Stimulated activated CD4-positive, alpha-beta T cell treated with anti-CD3 and anti-CD28 coated beads, TNF-alpha, amount 100 ng/mL, for 48 hours (primary cell): ENCODE results near the gene SLC9A6.
"Not testable (repeated sequence)": the region's sequence is repeated elsewhere in the genome, so short reads cannot be mapped to it uniquely, and the experiment has no call there.

Experiments used
- DNase-seq, 3 donors: peaks; one replicate each; pipeline ENCODE4 v3.0.0-alpha.2; 2020; ENCODE audit warnings: low read depth in 3 of 3

Gene SLC9A6

GRCh38 chrX:136029766-136030165, 44.5 kb downstream of the SLC9A6 start:
- DNase-seq = no peak

GRCh38 chrX:136030303-136031191, 45.3 kb downstream of the SLC9A6 start:
- DNase-seq = no peak

- no peak for DNase-seq
Measured at GRCh38 chrX:136031626-136032025, 46.4 kb downstream of the SLC9A6 start.

- DNase-seq = no peak
Measured at GRCh38 chrX:136032370-136032769, 47.1 kb downstream of the SLC9A6 start.

GRCh38 chrX:136034668-136035067, 49.4 kb downstream of the SLC9A6 start:
- no peak for DNase-seq

- no peak for DNase-seq
Measured at GRCh38 chrX:136035663-136036062, 50.4 kb downstream of the SLC9A6 start.

GRCh38 chrX:136039485-136039884, 54.2 kb downstream of the SLC9A6 start:
- no peak for DNase-seq

- no peak for DNase-seq
Measured at GRCh38 chrX:136039968-136040367, 54.7 kb downstream of the SLC9A6 start.

GRCh38 chrX:136041254-136041812, 56.1 kb downstream of the SLC9A6 start:
- DNase-seq = no peak

- DNase-seq = no peak
Measured at GRCh38 chrX:136045008-136045407, 59.8 kb downstream of the SLC9A6 start.

- no peak for DNase-seq
Measured at GRCh38 chrX:136046295-136047015, 61.2 kb downstream of the SLC9A6 start.

GRCh38 chrX:136047016-136047642, 61.9 kb downstream of the SLC9A6 start:
- no peak for DNase-seq

- no peak for DNase-seq
Measured at GRCh38 chrX:136047969-136048368, 62.7 kb downstream of the SLC9A6 start.

GRCh38 chrX:136048446-136048845, 63.2 kb downstream of the SLC9A6 start:
- no peak for DNase-seq

GRCh38 chrX:136049608-136050007, 64.4 kb downstream of the SLC9A6 start:
- no peak for DNase-seq

- not testable (repeated sequence) for DNase-seq
Measured at GRCh38 chrX:136050875-136051274, 65.6 kb downstream of the SLC9A6 start.

GRCh38 chrX:136051611-136052010, 66.4 kb downstream of the SLC9A6 start:
- DNase-seq = no peak

- no peak for DNase-seq
Measured at GRCh38 chrX:136055651-136056221, 70.5 kb downstream of the SLC9A6 start.

GRCh38 chrX:136057567-136057966, 72.3 kb downstream of the SLC9A6 start:
- no peak for DNase-seq

- no peak for DNase-seq
Measured at GRCh38 chrX:136059350-136059749, 74.1 kb downstream of the SLC9A6 start.

GRCh38 chrX:136061286-136061685, 76.1 kb downstream of the SLC9A6 start:
- no peak for DNase-seq

- no peak for DNase-seq
Measured at GRCh38 chrX:136061696-136062095, 76.5 kb downstream of the SLC9A6 start.
